ENCODE measurements around the gene SREBF2. TPM values are rescaled to one million over a fixed set of nuclear protein-coding genes. Genes with fewer than 3 reads are reported as not detected.

SREBF2 gene
- polyA plus RNA-seq, 2 of the 4 experiments (the other 2 are of a cell fraction), result 19.4 to 30.8 TPM

GRCh38 chr22:41892721-41893120 is 59.8 kb downstream of the SREBF2 start:
- FAIRE-seq, result no peak
- H3K4me2 ChIP-seq, result no peak overlapping the region
- no peak for ATAC-seq
- WGBS (ENCODE audit: missing lambda C conversion rate), result 88% methylated on average over 2 of the region's 4 CpGs
- no peaks in the 10 kb centered on the region for H3K4me1 ChIP-seq
- DNase-seq (ENCODE audit: low read depth in 1 of 2, low spot score in 1 of 2), result no peak
- no peak overlapping the region for H3K27ac ChIP-seq
- CTCF ChIA-PET, result no interaction called here
- no peaks in the 10 kb centered on the region for H3K9me3 ChIP-seq
- TF ChIP-seq JUN (IDR thresholded peaks at IDR 0.05), result no peak
- TF ChIP-seq SREBF2 (IDR thresholded peaks at IDR 0.05), result no peak
- TF ChIP-seq CBX2 (IDR thresholded peaks at IDR 0.05; ENCODE audit: borderline replicate concordance, low read depth), result no peak
- TF ChIP-seq POLR2A (IDR thresholded peaks at IDR 0.05; ENCODE audit: low read length), result no peak
- no peak for TF ChIP-seq RAD21 (conservative IDR thresholded peaks at IDR 0.05 in 1 of 2, IDR thresholded peaks at IDR 0.05 in 1 of 2)
- no peak for TF ChIP-seq CHD2 (IDR thresholded peaks at IDR 0.05; ENCODE audit: low read length, partially characterized antibody)
- TF ChIP-seq FOXS1 (CRISPR knock-in tag; IDR thresholded peaks at IDR 0.05), result no peak
- no peak for TF ChIP-seq HOXB5 (CRISPR knock-in tag; IDR thresholded peaks at IDR 0.05)
- no peak for TF ChIP-seq HOXA7 (CRISPR knock-in tag; IDR thresholded peaks at IDR 0.05)
- TF ChIP-seq, protein P1, sequence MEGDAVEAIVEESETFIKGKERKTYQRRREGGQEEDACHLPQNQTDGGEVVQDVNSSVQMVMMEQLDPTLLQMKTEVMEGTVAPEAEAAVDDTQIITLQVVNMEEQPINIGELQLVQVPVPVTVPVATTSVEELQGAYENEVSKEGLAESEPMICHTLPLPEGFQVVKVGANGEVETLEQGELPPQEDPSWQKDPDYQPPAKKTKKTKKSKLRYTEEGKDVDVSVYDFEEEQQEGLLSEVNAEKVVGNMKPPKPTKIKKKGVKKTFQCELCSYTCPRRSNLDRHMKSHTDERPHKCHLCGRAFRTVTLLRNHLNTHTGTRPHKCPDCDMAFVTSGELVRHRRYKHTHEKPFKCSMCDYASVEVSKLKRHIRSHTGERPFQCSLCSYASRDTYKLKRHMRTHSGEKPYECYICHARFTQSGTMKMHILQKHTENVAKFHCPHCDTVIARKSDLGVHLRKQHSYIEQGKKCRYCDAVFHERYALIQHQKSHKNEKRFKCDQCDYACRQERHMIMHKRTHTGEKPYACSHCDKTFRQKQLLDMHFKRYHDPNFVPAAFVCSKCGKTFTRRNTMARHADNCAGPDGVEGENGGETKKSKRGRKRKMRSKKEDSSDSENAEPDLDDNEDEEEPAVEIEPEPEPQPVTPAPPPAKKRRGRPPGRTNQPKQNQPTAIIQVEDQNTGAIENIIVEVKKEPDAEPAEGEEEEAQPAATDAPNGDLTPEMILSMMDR (IDR thresholded peaks at IDR 0.05), result no peak
- no peak for TF ChIP-seq CEBPB (IDR thresholded peaks at IDR 0.05)
- TF ChIP-seq KDM5A (IDR thresholded peaks at IDR 0.05), result no peak
- no peak for TF ChIP-seq BCL3 (IDR thresholded peaks at IDR 0.05)
- no peak for TF ChIP-seq PBX3 (IDR thresholded peaks at IDR 0.05)
- no peak for TF ChIP-seq KDM1A (IDR thresholded peaks at IDR 0.05; ENCODE audit: low read depth)
- POLR2A ChIA-PET, result no interaction called here
- H3K4me3 ChIP-seq, result no peak overlapping the region

GRCh38 chr22:41893591-41894375 is 60.9 kb downstream of the SREBF2 start:
- ChIA-PET CTCF (no interaction called here), POLR2A (no interaction called here)
- DNase-seq (ENCODE audit: low read depth in 1 of 2, low spot score in 1 of 2) (no peak), ATAC-seq (no peak), FAIRE-seq (no peak)
- H3K4me2 ChIP-seq, result no peak overlapping the region
- H3K27ac ChIP-seq, result no peak overlapping the region
- 89% methylated on average over 7 of the region's 7 CpGs for WGBS (ENCODE audit: missing lambda C conversion rate)
- H3K4me1 ChIP-seq, result no peaks in the 10 kb centered on the region
- H3K4me3 ChIP-seq, result no peak overlapping the region
- TF ChIP-seq RFX5 (IDR thresholded peaks at IDR 0.05) (no peak), ZFP36 (IDR thresholded peaks at IDR 0.05; ENCODE audit: borderline replicate concordance, partially characterized antibody) (no peak), RNF2 (IDR thresholded peaks at IDR 0.05; ENCODE audit: borderline replicate concordance, low read depth) (no peak), NR3C1 (IDR thresholded peaks at IDR 0.05) (no peak), ZC3H11A (IDR thresholded peaks at IDR 0.05) (no peak), MAZ (IDR thresholded peaks at IDR 0.05; ENCODE audit: borderline replicate concordance, low read depth, low read length) (no peak), KDM1A (IDR thresholded peaks at IDR 0.05; ENCODE audit: low read depth) (no peak), SMC3 (IDR thresholded peaks at IDR 0.05) (no peak), HEYL (CRISPR knock-in tag; IDR thresholded peaks at IDR 0.05) (no peak), JUN (IDR thresholded peaks at IDR 0.05) (no peak), CBX2 (IDR thresholded peaks at IDR 0.05; ENCODE audit: borderline replicate concordance, low read depth) (no peak)
- TF ChIP-seq, protein P2, sequence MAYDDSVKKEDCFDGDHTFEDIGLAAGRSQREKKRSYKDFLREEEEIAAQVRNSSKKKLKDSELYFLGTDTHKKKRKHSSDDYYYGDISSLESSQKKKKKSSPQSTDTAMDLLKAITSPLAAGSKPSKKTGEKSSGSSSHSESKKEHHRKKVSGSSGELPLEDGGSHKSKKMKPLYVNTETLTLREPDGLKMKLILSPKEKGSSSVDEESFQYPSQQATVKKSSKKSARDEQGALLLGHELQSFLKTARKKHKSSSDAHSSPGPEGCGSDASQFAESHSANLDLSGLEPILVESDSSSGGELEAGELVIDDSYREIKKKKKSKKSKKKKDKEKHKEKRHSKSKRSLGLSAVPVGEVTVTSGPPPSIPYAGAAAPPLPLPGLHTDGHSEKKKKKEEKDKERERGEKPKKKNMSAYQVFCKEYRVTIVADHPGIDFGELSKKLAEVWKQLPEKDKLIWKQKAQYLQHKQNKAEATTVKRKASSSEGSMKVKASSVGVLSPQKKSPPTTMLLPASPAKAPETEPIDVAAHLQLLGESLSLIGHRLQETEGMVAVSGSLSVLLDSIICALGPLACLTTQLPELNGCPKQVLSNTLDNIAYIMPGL (CRISPR knock-in tag; IDR thresholded peaks at IDR 0.05; ENCODE audit: borderline replicate concordance), result no peak
- H3K9me3 ChIP-seq, result no peaks in the 10 kb centered on the region
